T-helper 1 cell (primary cell): Measurements from ENCODE around the gene RHOT1.

Experiments
- DNase-seq, 5 donors: peaks; one replicate each; pipeline ENCODE4 v3.0.0-alpha.2; 2012 to 2020

The RHOT1 gene

DNA sequence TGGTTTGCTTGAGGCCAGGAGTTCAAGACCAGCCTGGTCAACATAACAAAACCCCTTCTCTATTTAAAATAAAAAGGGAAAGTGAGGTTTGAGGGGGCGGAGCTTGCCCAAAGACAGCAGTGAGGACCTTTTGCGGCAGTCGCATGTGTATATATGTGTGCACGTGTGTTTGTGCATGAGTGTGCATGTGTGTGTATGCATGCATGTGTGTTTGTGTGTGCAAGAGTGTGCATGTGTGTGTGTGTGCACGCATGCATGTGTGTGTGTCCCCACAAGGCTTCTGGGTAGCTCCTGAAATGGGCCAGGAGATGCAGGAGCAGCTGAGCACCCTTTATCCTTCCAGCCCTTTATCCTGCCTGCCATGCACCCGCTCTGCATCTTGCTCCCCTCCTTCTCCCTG lies 132.3 kb downstream of the RHOT1 start:
- no peak for DNase-seq
